Neural cell (in vitro differentiated cells): ENCODE data around the gene SNAI1.

Experiments used
- EP300 ChIP-seq: fragments of 450-650 bp; conservative IDR thresholded peaks from 2 replicates; pipeline ENCODE4 v1.6.1; 2014; ENCODE audit warnings: antibody characterized with exemption, mild to moderate bottlenecking, moderate library complexity; ENCODE audit not compliant: poor library complexity, severe bottlenecking
- EZH2 ChIP-seq: fragments of 200-600, 300-800 bp; shearing (Covaris generic), sonication (generic); IDR thresholded peaks from 2 replicates; pipeline ENCODE4 v1.6.1; 2014; ENCODE audit warnings: antibody characterized with exemption, low read length, borderline replicate concordance, mild to moderate bottlenecking; ENCODE audit not compliant: insufficient read depth, poor library complexity, severe bottlenecking
- MXI1 ChIP-seq: fragments of 450-650 bp; conservative IDR thresholded peaks from 2 replicates; pipeline ENCODE4 v1.6.1; 2014; ENCODE audit warnings: antibody characterized with exemption, mild to moderate bottlenecking; ENCODE audit not compliant: poor library complexity, severe bottlenecking
- POLR2AphosphoS5 ChIP-seq: IDR thresholded peaks from 2 replicates; pipeline ENCODE4 v1.6.1; 2012
- RAD21 ChIP-seq: fragments of 450-650 bp; conservative IDR thresholded peaks from 2 replicates; pipeline ENCODE4 v1.6.1; 2014; ENCODE audit warnings: antibody characterized with exemption, mild to moderate bottlenecking, moderate library complexity
- REST ChIP-seq: IDR thresholded peaks from 2 replicates; pipeline ENCODE4 v1.6.1; 2012; ENCODE audit warnings: borderline replicate concordance
- SMC3 ChIP-seq: fragments of 450-650 bp; conservative IDR thresholded peaks from 2 replicates; pipeline ENCODE4 v1.6.1; 2014; ENCODE audit warnings: antibody characterized with exemption, mild to moderate bottlenecking, moderate library complexity; ENCODE audit not compliant: poor library complexity
- TAF1 ChIP-seq: IDR thresholded peaks from 2 replicates; pipeline ENCODE4 v1.6.1; 2012; ENCODE audit warnings: low read depth
- TF ChIP-seq, protein P1 (sequence below): fragments of 450-650 bp; IDR thresholded peaks from 2 replicates; pipeline ENCODE4 v1.5.1; 2014; ENCODE audit warnings: antibody characterized with exemption, mild to moderate bottlenecking, moderate library complexity; ENCODE audit not compliant: poor library complexity, severe bottlenecking

DNA sequence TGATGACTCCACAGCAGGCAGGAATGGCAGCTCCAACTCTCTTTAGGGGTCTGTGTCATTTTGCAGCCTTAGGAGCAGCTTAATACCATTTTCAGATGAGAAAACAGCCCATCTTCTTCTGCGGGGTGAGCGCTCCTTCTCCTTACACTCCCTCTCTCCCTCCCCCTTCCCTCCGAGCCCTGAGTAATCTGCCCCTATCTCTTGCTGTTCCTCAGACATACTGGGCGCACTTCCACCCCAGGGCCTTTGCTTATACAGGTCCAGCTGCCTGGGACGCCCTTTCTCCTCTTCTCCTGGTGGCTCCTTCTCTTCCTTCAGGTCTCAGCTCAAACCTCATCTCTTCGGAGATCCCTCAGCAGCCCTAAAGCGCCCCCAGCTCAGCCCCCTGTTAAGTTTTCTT lies 54.8 kb downstream of the SNAI1 start:
- TF ChIP-seq, protein P1, sequence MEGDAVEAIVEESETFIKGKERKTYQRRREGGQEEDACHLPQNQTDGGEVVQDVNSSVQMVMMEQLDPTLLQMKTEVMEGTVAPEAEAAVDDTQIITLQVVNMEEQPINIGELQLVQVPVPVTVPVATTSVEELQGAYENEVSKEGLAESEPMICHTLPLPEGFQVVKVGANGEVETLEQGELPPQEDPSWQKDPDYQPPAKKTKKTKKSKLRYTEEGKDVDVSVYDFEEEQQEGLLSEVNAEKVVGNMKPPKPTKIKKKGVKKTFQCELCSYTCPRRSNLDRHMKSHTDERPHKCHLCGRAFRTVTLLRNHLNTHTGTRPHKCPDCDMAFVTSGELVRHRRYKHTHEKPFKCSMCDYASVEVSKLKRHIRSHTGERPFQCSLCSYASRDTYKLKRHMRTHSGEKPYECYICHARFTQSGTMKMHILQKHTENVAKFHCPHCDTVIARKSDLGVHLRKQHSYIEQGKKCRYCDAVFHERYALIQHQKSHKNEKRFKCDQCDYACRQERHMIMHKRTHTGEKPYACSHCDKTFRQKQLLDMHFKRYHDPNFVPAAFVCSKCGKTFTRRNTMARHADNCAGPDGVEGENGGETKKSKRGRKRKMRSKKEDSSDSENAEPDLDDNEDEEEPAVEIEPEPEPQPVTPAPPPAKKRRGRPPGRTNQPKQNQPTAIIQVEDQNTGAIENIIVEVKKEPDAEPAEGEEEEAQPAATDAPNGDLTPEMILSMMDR: no peak
- TF ChIP-seq POLR2AphosphoS5 (no peak), TAF1 (no peak), SMC3 (no peak), EP300 (no peak), RAD21 (no peak), REST (no peak), EZH2 (no peak), MXI1 (no peak)
